Psoas muscle (tissue), 8 donors: ENCODE data around the gene ATP8B1. TPM values are rescaled to one million over a fixed set of nuclear protein-coding genes. Genes with fewer than 3 reads are reported as not detected.
"Not testable (repeated sequence)": the region's sequence is repeated elsewhere in the genome, so short reads cannot be mapped to it uniquely, and the experiment has no call there.

Source experiments
- ATAC-seq, 4 donors: fragments of 200-7000 bp; cut with Tn5 transposase; one replicate each; pipeline ENCODE4 v1.9.1; 2020; ENCODE audit warnings: moderate library complexity in 3 of 4, mild to moderate bottlenecking in 2 of 4
- DNase-seq, 2 donors: peaks; one replicate each; pipeline ENCODE4 v3.0.0-alpha.2; 2020
- H3K27ac ChIP-seq: fragments of 200-600 bp; one replicate; pipeline ENCODE4 v1.8.0; 2022
- H3K27me3 ChIP-seq, 3 donors: fragments of 200-600 bp in 1 of 3; one replicate each; pipeline versions ENCODE4 v1.6.1 to v1.8.0; 2013 to 2022; ENCODE audit warnings: low read length in 2 of 3, mild to moderate bottlenecking in 2 of 3, moderate library complexity in 1 of 3; ENCODE audit not compliant: insufficient read depth in 3 of 3
- H3K36me3 ChIP-seq, 2 donors: fragments of 200-600 bp in 1 of 2; one replicate each; pipeline versions ENCODE4 v1.6.1 to v1.8.0; 2013 to 2022; ENCODE audit warnings: low read depth in 1 of 2, mild to moderate bottlenecking in 1 of 2, moderate library complexity in 1 of 2; ENCODE audit not compliant: insufficient read depth in 1 of 2
- H3K4me1 ChIP-seq: fragments of 200-600 bp; one replicate; pipeline ENCODE4 v1.8.0; 2022
- H3K4me3 ChIP-seq: fragments of 200-600 bp; one replicate; pipeline ENCODE4 v1.8.0; 2022; ENCODE audit warnings: mild to moderate bottlenecking
- H3K9me3 ChIP-seq: fragments of 200-600 bp; one replicate; pipeline ENCODE4 v1.8.0; 2022
- WGBS, 3 donors: extraction: QIAGEN DNeasy Blood & Tissue Kit; methylation state at CpG; one replicate each; pipeline versions ENCODE4 v1.1.6 to v1.1.7; 2013; 5-methylcytosine and 5-hydroxymethylcytosine counted together
- intact Hi-C, 2 donors: fragments of 100-400 bp; cut with DNase I; formaldehyde crosslinking; loops; one replicate each; pipeline versions ENCODE4 v1.11.0 to v1.14.2; 2022
- polyA plus RNA-seq, 3 donors: library from polyadenylated mRNA; stranded (reverse); fragments of 200-250 nt; gene quantifications; one replicate each; pipeline ENCODE4 v1.2.3, GENCODE V29; 2013
- total RNA-seq, 4 donors: library from RNA; stranded (reverse); fragmentation: NEBNext Ultra II Directional in 2 of 4; extraction: Animal tissue kit (Norgen Biotek cat#: 25700) in 2 of 4; gene quantifications; one replicate each; pipeline versions ENCODE4 v1.2.1 to v1.2.4, GENCODE V29; 2021 to 2023
- TF ChIP-seq, protein P1 (sequence below): fragments of 200-600 bp; IDR thresholded peaks from one replicate; pipeline ENCODE4 v1.8.0; 2022; ENCODE audit warnings: antibody characterized with exemption
- donor health status: healthy with polysubstance abuse.
- donor health status: DM: no; HTN: no; CAD: no; lungs with moderate emphysema.
- donor health status: Bipolar disorder and iron deficiency.
- donor health status: healthy.
- donor health status: DM: yes; HTN: yes; CAD: no.
- donor health status: DM: no; HTN: no; CAD: no.
- donor health status: DM: no; HTN: no; CAD: no.
- donor health status: DM: yes; HTN: yes; CAD: no.

ATP8B1 gene
- total and polyA plus RNA-seq, 7 donors = 0.45 to 2.5 (median 1.2) TPM

- Histone ChIP-seq H3K9me3 (no peaks in the 10 kb centered on the region), H3K36me3 (no peaks in the 10 kb centered on the region), H3K27ac (no peak overlapping the region), H3K4me1 (no peaks in the 10 kb centered on the region), H3K4me3 (no peak overlapping the region), H3K27me3 (no peaks in the 10 kb centered on the region)
- ATAC-seq = no peak
- intact Hi-C loops = no loop called here
- 70 to 80% (median 79%) methylated on average over 1 of the region's 1 CpG for WGBS, 3 donors
- TF ChIP-seq, protein P1, sequence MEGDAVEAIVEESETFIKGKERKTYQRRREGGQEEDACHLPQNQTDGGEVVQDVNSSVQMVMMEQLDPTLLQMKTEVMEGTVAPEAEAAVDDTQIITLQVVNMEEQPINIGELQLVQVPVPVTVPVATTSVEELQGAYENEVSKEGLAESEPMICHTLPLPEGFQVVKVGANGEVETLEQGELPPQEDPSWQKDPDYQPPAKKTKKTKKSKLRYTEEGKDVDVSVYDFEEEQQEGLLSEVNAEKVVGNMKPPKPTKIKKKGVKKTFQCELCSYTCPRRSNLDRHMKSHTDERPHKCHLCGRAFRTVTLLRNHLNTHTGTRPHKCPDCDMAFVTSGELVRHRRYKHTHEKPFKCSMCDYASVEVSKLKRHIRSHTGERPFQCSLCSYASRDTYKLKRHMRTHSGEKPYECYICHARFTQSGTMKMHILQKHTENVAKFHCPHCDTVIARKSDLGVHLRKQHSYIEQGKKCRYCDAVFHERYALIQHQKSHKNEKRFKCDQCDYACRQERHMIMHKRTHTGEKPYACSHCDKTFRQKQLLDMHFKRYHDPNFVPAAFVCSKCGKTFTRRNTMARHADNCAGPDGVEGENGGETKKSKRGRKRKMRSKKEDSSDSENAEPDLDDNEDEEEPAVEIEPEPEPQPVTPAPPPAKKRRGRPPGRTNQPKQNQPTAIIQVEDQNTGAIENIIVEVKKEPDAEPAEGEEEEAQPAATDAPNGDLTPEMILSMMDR = no peak
- DNase-seq = no peak
Observed at GRCh38 chr18:57826252-57826651, 23.1 kb upstream of the ATP8B1 start.

GRCh38 chr18:57820583-57820982, 17.5 kb upstream of the ATP8B1 start:
- H3K9me3 ChIP-seq, DNase-seq, H3K36me3 ChIP-seq, H3K4me1 ChIP-seq, intact Hi-C loops, H3K27me3 ChIP-seq, H3K4me3 ChIP-seq, ATAC-seq: not testable (repeated sequence)
- WGBS, 3 donors = 94 to 95% (median 94%) methylated on average over 2 of the region's 2 CpGs
- H3K27ac ChIP-seq = peak overlapping the region; percentile 50

GRCh38 chr18:57819671-57820460, 16.8 kb upstream of the ATP8B1 start:
- ATAC-seq (peak; percentile 91 to 98 (median 94)), DNase-seq (peak; percentile 42 to 62)
- H3K27ac ChIP-seq = peak overlapping the region; percentile 50
- no peaks in the 10 kb centered on the region for H3K36me3 ChIP-seq
- intact Hi-C loops = no loop called here
- H3K4me1 ChIP-seq = no peaks in the 10 kb centered on the region
- H3K9me3 ChIP-seq = no peaks in the 10 kb centered on the region
- peaks cover 0 to under 1% (median 0%) of the 10 kb centered on the region in 3 donors for H3K27me3 ChIP-seq
- 16 to 20% (median 18%) methylated on average over 10 of the region's 10 CpGs for WGBS, 3 donors
- H3K4me3 ChIP-seq = peak overlapping the region; percentile 11
- TF ChIP-seq, protein P1 = no peak

GRCh38 chr18:57819119-57819518, 16.0 kb upstream of the ATP8B1 start:
- TF ChIP-seq, protein P1 = no peak
- intact Hi-C loops = no loop called here
- Histone ChIP-seq H3K27ac (peak overlapping the region; percentile 50), H3K9me3 (no peaks in the 10 kb centered on the region), H3K4me3 (no peak overlapping the region), H3K4me1 (no peaks in the 10 kb centered on the region), H3K36me3 (no peaks in the 10 kb centered on the region), H3K27me3 (peaks cover 0 to 2% (median 0%) of the 10 kb centered on the region in 3 donors)
- WGBS, 3 donors = 89 to 90% (median 89%) methylated on average over 3 of the region's 3 CpGs
- ATAC-seq = no peak
- no peak for DNase-seq

DNA sequence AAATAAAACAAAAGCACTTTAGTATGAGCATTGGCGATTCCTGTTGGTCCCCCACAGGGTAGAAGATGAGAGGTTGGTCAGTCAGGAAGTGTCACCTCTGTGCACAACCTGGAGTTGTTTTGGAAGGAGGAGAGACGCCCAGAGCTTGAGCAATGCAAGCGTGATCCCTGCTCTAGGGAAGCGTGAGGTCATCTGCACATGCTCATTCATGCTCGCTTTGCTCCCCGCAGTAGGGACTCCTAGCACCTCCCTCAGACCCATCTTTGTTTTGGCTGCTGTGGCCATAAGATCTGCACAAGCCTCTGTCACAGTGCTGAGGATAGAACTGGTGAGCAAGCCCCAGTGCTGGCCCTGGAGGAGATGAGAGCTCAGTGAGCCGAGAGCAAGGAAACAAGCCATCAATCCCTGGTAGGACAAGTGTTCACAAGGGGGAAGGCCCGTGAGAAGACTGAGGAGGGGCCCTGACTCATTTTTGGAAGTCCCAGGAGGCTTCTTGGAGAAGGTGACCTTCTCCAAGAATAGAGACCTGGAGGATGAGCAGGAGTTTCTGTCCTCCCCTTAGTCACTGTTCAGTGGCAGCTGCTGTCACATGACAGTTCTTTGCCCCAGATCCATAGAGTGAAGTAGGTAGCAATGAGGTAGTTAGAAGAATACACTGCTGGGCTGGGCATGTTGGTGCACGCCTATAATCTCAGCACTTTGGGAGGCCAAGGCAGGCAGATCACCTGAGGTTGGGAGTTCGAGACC, 13.3 kb upstream of the ATP8B1 start:
- TF ChIP-seq, protein P1 = no peak
- Histone ChIP-seq H3K4me3 (no peak overlapping the region), H3K9me3 (peaks cover 13% of the 10 kb centered on the region), H3K27me3 (peaks cover 0 to 2% (median 0%) of the 10 kb centered on the region in 3 donors), H3K36me3 (no peaks in the 10 kb centered on the region), H3K27ac (no peak overlapping the region), H3K4me1 (no peaks in the 10 kb centered on the region)
- DNase-seq (no peak), ATAC-seq (no peak)
- intact Hi-C loops = no loop called here
- 82 to 87% (median 86%) methylated on average over 10 of the region's 10 CpGs for WGBS, 3 donors
